KG1 (cell line): ENCODE results near the gene COLQ.
"Not testable (repeated sequence)": the region's sequence is repeated elsewhere in the genome, so short reads cannot be mapped to it uniquely, and the experiment has no call there.

Experiments
- DNase-seq: peaks from one replicate; lab custom pipeline; 2025; lab: John Stamatoyannopoulos, UW

Gene COLQ

GRCh38 chr3:15427182-15427880 lies 94.2 kb downstream of the COLQ start, which contains the start of the genes EAF1 and METTL6:
TSS of gene EAF1 (plus strand) at chr3:15427598. CDS start at chr3:15427780, 182 bp downstream.
TSS of gene METTL6 (minus strand) at chr3:15427544. CDS start at chr3:15426511, 1,033 bp downstream.
- peak; percentile 89 for DNase-seq

- DNase-seq = no peak
Measured at GRCh38 chr3:15426579-15427118, 94.9 kb downstream of the COLQ start.

GRCh38 chr3:15420871-15421270 lies 100.6 kb downstream of the COLQ start:
- DNase-seq = no peak

- not testable (repeated sequence) for DNase-seq
Measured at GRCh38 chr3:15410966-15411365, 110.5 kb downstream of the COLQ start.

- no peak for DNase-seq
Measured at GRCh38 chr3:15409774-15410173, 111.7 kb downstream of the COLQ start.

GRCh38 chr3:15409239-15409638 lies 112.3 kb downstream of the COLQ start:
- no peak for DNase-seq

GRCh38 chr3:15405448-15406050 lies 116.0 kb downstream of the COLQ start:
- peak; percentile 47 for DNase-seq

- no peak for DNase-seq
Measured at GRCh38 chr3:15404767-15405166, 116.7 kb downstream of the COLQ start.

- DNase-seq = no peak
Measured at GRCh38 chr3:15403965-15404364, 117.5 kb downstream of the COLQ start.

- DNase-seq = no peak
Measured at GRCh38 chr3:15403495-15403894, 118.0 kb downstream of the COLQ start.

- no peak for DNase-seq
Measured at GRCh38 chr3:15401936-15402335, 119.6 kb downstream of the COLQ start.
